HG03108 (cell line): Measurements from ENCODE around the gene SPINT4.
"Not testable (repeated sequence)": the region's sequence is repeated elsewhere in the genome, so short reads cannot be mapped to it uniquely, and the experiment has no call there.

Experiments
- ATAC-seq: cut with Tn5 transposase; IDR thresholded peaks from one replicate; pipeline ENCODE4 v1.9.1; 2021; ENCODE audit warnings: moderate library complexity; ENCODE audit not compliant: unreplicated experiment

The SPINT4 gene

GRCh38 chr20:45722047-45722446, at the start of gene SPINT4:
Gene SPINT4 (plus strand): TSS chr20:45722347. CDS start chr20:45722368, 21 bp downstream.
- ATAC-seq: no peak

GRCh38 chr20:45672765-45673164, 49.4 kb upstream of the SPINT4 start:
- no peak for ATAC-seq

GRCh38 chr20:45679650-45680049, 42.5 kb upstream of the SPINT4 start:
- ATAC-seq: no peak

- no peak for ATAC-seq
Measured at GRCh38 chr20:45685896-45686295, 36.3 kb upstream of the SPINT4 start.

GRCh38 chr20:45693346-45693745, 28.8 kb upstream of the SPINT4 start:
- ATAC-seq: not testable (repeated sequence)

- ATAC-seq: no peak
Measured at GRCh38 chr20:45695496-45695895, 26.7 kb upstream of the SPINT4 start.

GRCh38 chr20:45701104-45701503, 21.0 kb upstream of the SPINT4 start:
- no peak for ATAC-seq

- no peak for ATAC-seq
Measured at GRCh38 chr20:45701873-45702272, 20.3 kb upstream of the SPINT4 start, which contains the start of gene WFDC13. Gene WFDC13 (plus strand): TSS chr20:45702038. CDS start chr20:45702124, 86 bp downstream.

GRCh38 chr20:45704969-45705637, 17.0 kb upstream of the SPINT4 start, which contains the start of gene WFDC10B:
Gene WFDC10B (minus strand): TSS chr20:45705019. CDS start chr20:45685992, 19,027 bp downstream.
- ATAC-seq: no peak

GRCh38 chr20:45716141-45716688, 5.9 kb upstream of the SPINT4 start:
- ATAC-seq: not testable (repeated sequence)

- ATAC-seq: no peak
Measured at GRCh38 chr20:45725134-45725533, 3.0 kb downstream of the SPINT4 start.

- ATAC-seq: no peak
Measured at GRCh38 chr20:45727044-45727443, 4.9 kb downstream of the SPINT4 start.

- no peak for ATAC-seq
Measured at GRCh38 chr20:45732199-45732598, 10.1 kb downstream of the SPINT4 start.

- ATAC-seq: no peak
Measured at GRCh38 chr20:45735552-45735951, 13.4 kb downstream of the SPINT4 start.

GRCh38 chr20:45735988-45736387, 13.8 kb downstream of the SPINT4 start:
- no peak for ATAC-seq

- ATAC-seq: no peak
Measured at GRCh38 chr20:45742596-45742995, 20.4 kb downstream of the SPINT4 start.

GRCh38 chr20:45745015-45745414, 22.9 kb downstream of the SPINT4 start:
- no peak for ATAC-seq

- no peak for ATAC-seq
Measured at GRCh38 chr20:45751721-45752120, 29.6 kb downstream of the SPINT4 start.

- ATAC-seq: no peak
Measured at GRCh38 chr20:45752746-45753145, 30.6 kb downstream of the SPINT4 start.

GRCh38 chr20:45758096-45758495, 35.9 kb downstream of the SPINT4 start:
- ATAC-seq: no peak

GRCh38 chr20:45759921-45760320, 37.8 kb downstream of the SPINT4 start:
- ATAC-seq: not testable (repeated sequence)

- ATAC-seq: not testable (repeated sequence)
Measured at GRCh38 chr20:45761966-45762365, 39.8 kb downstream of the SPINT4 start.
